B cell (primary cell): ENCODE measurements around the gene MYF5.

Experiments
- EZH2 ChIP-seq: IDR thresholded peaks from 2 replicates; pipeline ENCODE4 v1.6.1; 2012; ENCODE audit warnings: borderline replicate concordance, low read depth, mild to moderate bottlenecking, moderate library complexity, low read length; ENCODE audit not compliant: insufficient read depth, poor library complexity, severe bottlenecking
- TF ChIP-seq, protein P1 (sequence below): fragments of 200-600 bp; IDR thresholded peaks from one replicate; pipeline ENCODE4 v1.8.0; 2022; ENCODE audit warnings: antibody characterized with exemption, mild to moderate bottlenecking

DNA sequence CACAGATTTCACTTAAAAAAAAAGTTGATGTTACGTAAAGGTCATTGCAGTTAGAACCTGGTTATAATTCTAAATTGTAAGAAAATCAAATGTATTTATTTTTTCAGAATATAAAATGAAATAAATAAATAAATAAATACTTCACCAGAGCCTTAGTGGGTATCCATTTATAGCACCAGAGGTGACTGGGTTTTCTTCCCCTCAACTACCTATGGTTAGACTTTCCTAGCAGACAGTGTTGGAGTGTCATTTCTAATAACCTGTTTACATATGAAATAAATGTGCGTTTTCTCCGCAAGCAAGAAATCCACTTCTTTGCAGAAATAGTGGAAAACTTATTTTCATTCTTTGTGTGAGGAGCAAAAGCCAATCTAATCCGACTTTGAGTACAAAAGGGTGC is 3.3 kb upstream of the MYF5 start:
- TF ChIP-seq, protein P1, sequence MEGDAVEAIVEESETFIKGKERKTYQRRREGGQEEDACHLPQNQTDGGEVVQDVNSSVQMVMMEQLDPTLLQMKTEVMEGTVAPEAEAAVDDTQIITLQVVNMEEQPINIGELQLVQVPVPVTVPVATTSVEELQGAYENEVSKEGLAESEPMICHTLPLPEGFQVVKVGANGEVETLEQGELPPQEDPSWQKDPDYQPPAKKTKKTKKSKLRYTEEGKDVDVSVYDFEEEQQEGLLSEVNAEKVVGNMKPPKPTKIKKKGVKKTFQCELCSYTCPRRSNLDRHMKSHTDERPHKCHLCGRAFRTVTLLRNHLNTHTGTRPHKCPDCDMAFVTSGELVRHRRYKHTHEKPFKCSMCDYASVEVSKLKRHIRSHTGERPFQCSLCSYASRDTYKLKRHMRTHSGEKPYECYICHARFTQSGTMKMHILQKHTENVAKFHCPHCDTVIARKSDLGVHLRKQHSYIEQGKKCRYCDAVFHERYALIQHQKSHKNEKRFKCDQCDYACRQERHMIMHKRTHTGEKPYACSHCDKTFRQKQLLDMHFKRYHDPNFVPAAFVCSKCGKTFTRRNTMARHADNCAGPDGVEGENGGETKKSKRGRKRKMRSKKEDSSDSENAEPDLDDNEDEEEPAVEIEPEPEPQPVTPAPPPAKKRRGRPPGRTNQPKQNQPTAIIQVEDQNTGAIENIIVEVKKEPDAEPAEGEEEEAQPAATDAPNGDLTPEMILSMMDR, result no peak
- no peak for TF ChIP-seq EZH2
